GM12874 (cell line): Measurements from ENCODE around the gene FAM229A.

Source experiments
- CTCF ChIP-seq: IDR thresholded peaks from 2 replicates; pipeline ENCODE4 v1.5.1; 2011; ENCODE audit warnings: low read depth, mild to moderate bottlenecking, control low read depth, low read length, moderate library complexity; ENCODE audit not compliant: insufficient read depth

FAM229A gene

GRCh38 chr1:32362474-32363313, at the start of gene FAM229A, which contains the start of gene TSSK3:
TSS of gene FAM229A (minus strand) at chr1:32362485. CDS start at chr1:32362091, 394 bp downstream.
TSS of gene TSSK3 (plus strand) at chr1:32362539. CDS start at chr1:32362702, 163 bp downstream.
- TF ChIP-seq CTCF = no peak

- TF ChIP-seq CTCF = no peak
Measured at GRCh38 chr1:32411261-32411660, 49.0 kb upstream of the FAM229A start.

GRCh38 chr1:32406629-32407111, 44.4 kb upstream of the FAM229A start:
- no peak for TF ChIP-seq CTCF

- no peak for TF ChIP-seq CTCF
Measured at GRCh38 chr1:32405672-32406467, 43.6 kb upstream of the FAM229A start.

- TF ChIP-seq CTCF = no peak
Measured at GRCh38 chr1:32404946-32405345, 42.7 kb upstream of the FAM229A start.

- TF ChIP-seq CTCF = peak; percentile 89
Measured at GRCh38 chr1:32400876-32401631, 38.8 kb upstream of the FAM229A start.
